D721Med (cell line): ENCODE results near the gene GPS1.

Source experiments
- DNase-seq: peaks from one replicate; pipeline ENCODE4 v3.0.0; 2011; ENCODE audit warnings: low spot score; ENCODE audit not compliant: insufficient read length
- FAIRE-seq: peaks from 2 replicates; lab custom pipeline; 2011; peaks lifted over from hg19 to GRCh38; lab: Jason Lieb, UNC
- CTCF ChIP-seq: IDR thresholded peaks from 2 replicates; pipeline ENCODE4 v1.5.1; 2012; ENCODE audit warnings: mild to moderate bottlenecking, control low read depth; ENCODE audit not compliant: insufficient read depth; ENCODE audit errors: missing control alignments

GPS1 gene

GRCh38 chr17:82049106-82049505 is 2.6 kb upstream of the GPS1 start:
- TF ChIP-seq CTCF, result no peak
- no peak for DNase-seq
- FAIRE-seq, result no peak

GRCh38 chr17:82049521-82049971 is 2.2 kb upstream of the GPS1 start:
- DNase-seq, result no peak
- TF ChIP-seq CTCF, result no peak
- no peak for FAIRE-seq

GRCh38 chr17:82050152-82050760 is 1.4 kb upstream of the GPS1 start:
- DNase-seq, result no peak
- no peak for FAIRE-seq
- no peak for TF ChIP-seq CTCF

DNA sequence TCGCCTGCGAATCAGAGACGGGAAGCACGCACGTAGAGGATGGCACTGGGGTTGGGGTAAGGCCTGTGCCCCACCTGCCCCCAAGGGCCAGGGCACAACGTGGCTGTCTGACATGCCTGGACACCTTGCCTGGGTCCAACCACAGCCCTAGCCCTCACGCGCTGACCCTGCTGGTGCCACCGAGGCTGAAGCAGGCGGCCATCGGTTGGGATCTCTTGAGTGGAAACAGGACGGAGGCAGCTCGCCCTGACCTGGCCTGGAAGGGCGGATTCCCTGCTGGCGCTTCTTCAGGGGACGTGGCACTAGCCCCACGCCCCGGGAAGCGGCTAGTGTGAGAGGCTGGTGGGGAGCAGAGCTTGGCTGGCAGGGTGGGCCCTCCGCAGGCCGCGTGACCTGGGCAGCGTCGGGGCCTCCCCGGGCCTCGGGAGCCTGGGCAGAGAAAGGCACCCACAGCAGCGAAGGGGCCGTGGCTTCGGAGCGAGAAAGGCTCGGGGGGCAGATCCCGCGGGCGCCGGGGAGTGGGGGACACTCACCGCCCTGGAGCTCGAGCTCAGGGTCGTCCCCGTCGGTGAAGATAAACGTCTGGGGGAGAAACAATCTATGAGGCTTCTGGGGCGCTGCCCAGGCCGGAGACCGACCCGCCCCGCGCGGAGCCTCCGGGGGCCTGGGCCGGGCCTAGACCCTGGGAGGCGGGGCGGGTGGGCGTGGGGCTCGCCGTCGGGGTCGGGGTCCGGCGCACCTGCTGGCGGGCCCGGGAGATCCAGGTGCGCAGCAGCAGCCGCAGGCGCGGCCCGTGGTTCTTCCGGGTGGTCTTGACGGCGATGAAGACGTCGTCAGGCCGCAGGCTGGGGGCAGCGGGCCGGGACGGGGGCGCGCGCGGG is 697 bp upstream of the GPS1 start:
- no peak for DNase-seq
- no peak for FAIRE-seq
- no peak for TF ChIP-seq CTCF

DNA sequence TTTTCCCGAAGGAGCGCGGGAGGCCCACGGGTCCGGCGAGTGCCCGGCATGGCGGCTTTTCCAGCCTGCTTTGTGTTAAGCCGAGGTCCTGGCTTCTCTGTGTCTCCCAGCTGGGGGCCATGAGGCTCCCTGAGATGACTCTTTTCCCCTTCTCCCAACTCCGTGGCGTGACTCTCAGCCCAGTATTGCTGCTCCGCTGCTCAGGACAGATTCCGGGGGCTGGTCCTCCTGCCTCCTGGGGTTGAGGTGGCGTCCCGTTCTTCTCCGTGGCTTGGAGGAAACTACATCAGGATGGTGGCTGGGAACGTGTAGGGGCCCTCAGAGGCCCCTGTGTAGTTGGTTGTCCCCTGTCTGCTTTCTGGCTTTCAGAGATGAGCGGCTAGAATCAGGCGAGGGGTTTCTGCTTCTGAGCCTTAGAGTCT is 951 bp downstream of the GPS1 start:
- DNase-seq, result no peak
- TF ChIP-seq CTCF, result no peak
- no peak for FAIRE-seq

DNA sequence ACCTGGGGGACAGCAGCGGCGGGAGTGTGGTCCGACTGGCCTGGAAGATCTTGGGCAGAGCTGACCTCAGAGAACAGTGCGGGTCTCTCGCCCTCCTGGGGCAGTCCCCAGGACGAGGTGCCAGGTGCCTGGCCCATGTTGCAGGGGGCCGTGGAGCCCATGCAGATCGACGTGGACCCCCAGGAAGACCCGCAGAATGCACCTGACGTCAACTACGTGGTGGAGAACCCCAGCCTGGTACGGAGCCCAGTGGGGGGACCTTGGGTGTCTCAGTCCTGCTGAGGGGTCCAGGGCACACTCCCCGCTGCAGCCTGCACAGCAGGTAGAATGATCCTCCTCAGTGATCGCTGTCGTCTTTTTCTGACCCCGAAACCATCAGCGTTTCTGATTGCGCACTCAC is 1.4 kb downstream of the GPS1 start:
- TF ChIP-seq CTCF, result no peak
- DNase-seq, result no peak
- no peak for FAIRE-seq

DNA sequence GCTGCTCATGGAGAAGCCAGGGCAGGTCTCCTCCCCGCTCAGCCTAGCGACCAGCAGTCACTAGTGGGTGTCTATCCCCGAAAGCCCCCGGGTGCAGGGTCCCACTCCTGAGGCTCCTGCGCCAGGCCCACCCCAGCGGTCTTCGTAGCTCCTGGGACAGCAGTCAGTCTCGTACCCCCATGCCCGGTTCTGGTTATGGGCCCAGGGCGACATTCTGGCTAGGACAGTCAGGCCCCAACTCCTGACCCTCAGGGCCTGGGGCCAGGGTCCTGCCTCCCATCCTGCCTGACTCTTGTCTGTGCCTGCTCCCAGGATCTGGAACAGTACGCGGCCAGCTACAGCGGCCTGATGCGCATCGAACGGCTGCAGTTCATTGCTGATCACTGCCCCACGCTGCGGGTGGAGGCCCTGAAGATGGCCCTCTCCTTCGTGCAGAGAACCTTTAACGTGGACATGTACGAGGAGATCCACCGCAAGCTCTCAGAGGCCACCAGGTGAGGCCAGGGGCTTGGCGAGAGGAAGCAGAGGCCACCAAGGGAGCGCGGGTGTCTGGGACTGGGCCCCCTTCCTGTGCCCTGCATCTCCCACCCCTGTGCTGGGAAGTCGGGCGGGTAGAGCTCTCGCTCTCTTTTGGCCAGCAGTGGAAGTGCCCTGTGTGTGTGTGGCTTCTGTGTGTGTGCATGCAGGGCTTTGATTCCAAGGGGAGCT is 2.0 kb downstream of the GPS1 start:
- no peak for FAIRE-seq
- no peak for DNase-seq
- TF ChIP-seq CTCF, result no peak
